GM19193 (cell line): ENCODE results near the gene PTPN14.

ENCODE experiments used
- POLR2A ChIP-seq: IDR thresholded peaks from 4 replicates; pipeline ENCODE4 v1.6.1; 2011; ENCODE audit not compliant: insufficient read depth, insufficient read length; ENCODE audit errors: extremely low read depth

Gene PTPN14

GRCh38 chr1:214485151-214485550 is 66.3 kb downstream of the PTPN14 start:
- no peak for TF ChIP-seq POLR2A

- TF ChIP-seq POLR2A = no peak
Observed at GRCh38 chr1:214476986-214477870, 74.2 kb downstream of the PTPN14 start.

- TF ChIP-seq POLR2A = no peak
Observed at GRCh38 chr1:214476229-214476985, 75.0 kb downstream of the PTPN14 start.

- TF ChIP-seq POLR2A = no peak
Observed at GRCh38 chr1:214475746-214476145, 75.7 kb downstream of the PTPN14 start.

- TF ChIP-seq POLR2A = no peak
Observed at GRCh38 chr1:214475331-214475730, 76.1 kb downstream of the PTPN14 start.

- TF ChIP-seq POLR2A = no peak
Observed at GRCh38 chr1:214474467-214474866, 76.9 kb downstream of the PTPN14 start.

- TF ChIP-seq POLR2A = no peak
Observed at GRCh38 chr1:214473862-214474261, 77.5 kb downstream of the PTPN14 start.

- TF ChIP-seq POLR2A = no peak
Observed at GRCh38 chr1:214473387-214473786, 78.0 kb downstream of the PTPN14 start.

GRCh38 chr1:214472364-214472763 is 79.0 kb downstream of the PTPN14 start:
- TF ChIP-seq POLR2A = no peak

- no peak for TF ChIP-seq POLR2A
Observed at GRCh38 chr1:214471458-214471857, 79.9 kb downstream of the PTPN14 start.

- no peak for TF ChIP-seq POLR2A
Observed at GRCh38 chr1:214470132-214470531, 81.3 kb downstream of the PTPN14 start.

GRCh38 chr1:214469290-214469689 is 82.1 kb downstream of the PTPN14 start:
- TF ChIP-seq POLR2A = no peak

- TF ChIP-seq POLR2A = no peak
Observed at GRCh38 chr1:214467078-214467585, 84.3 kb downstream of the PTPN14 start.

GRCh38 chr1:214466403-214467077 is 84.9 kb downstream of the PTPN14 start:
- TF ChIP-seq POLR2A = no peak
